Type B pancreatic cell (in vitro differentiated cells): ENCODE measurements around the gene SLC35F3. TPM values are rescaled to one million over a fixed set of nuclear protein-coding genes. Genes with fewer than 3 reads are reported as not detected.
"Not testable (repeated sequence)": the region's sequence is repeated elsewhere in the genome, so short reads cannot be mapped to it uniquely, and the experiment has no call there.

ENCODE experiments used
- DNase-seq: peaks from one replicate; pipeline ENCODE4 v3.0.0; 2021; ENCODE audit warnings: mixed read lengths; ENCODE audit not compliant: unreplicated experiment; ENCODE audit errors: extremely low spot score
- H3K27ac Mint-ChIP-seq: 2 replicates; pipeline ENCODE4 v1.8.0; 2021; ENCODE audit warnings: mild to moderate bottlenecking, mixed read lengths
- H3K27me3 Mint-ChIP-seq: 2 replicates; pipeline ENCODE4 v1.8.0; 2021; ENCODE audit warnings: mixed read lengths
- H3K36me3 Mint-ChIP-seq: 2 replicates; pipeline ENCODE4 v1.8.0; 2021; ENCODE audit warnings: mixed read lengths
- H3K4me1 Mint-ChIP-seq: one replicate; pipeline ENCODE4 v1.8.0; 2021; ENCODE audit warnings: mixed read lengths; ENCODE audit not compliant: unreplicated experiment
- H3K4me3 Mint-ChIP-seq: 2 replicates; pipeline ENCODE4 v1.8.0; 2021; ENCODE audit warnings: mild to moderate bottlenecking, mixed read lengths
- H3K9me3 Mint-ChIP-seq: 2 replicates; pipeline ENCODE4 v1.8.0; 2021; ENCODE audit warnings: mixed read lengths
- total RNA-seq: library from RNA; stranded (reverse); gene quantifications from 2 replicates; pipeline ENCODE4 v1.2.1, GENCODE V29; 2021; ENCODE audit warnings: low replicate concordance
- TF ChIP-seq, protein P1 (sequence below): fragments of 200-600 bp; sonication (generic); conservative IDR thresholded peaks from 2 replicates; pipeline ENCODE4 v1.5.0; 2021; ENCODE audit warnings: antibody characterized with exemption, mild to moderate bottlenecking

The SLC35F3 gene
- total RNA-seq, 1 donor from 2014 or later: 2.1 TPM

GRCh38 chr1:234143681-234144080 lies 239.2 kb downstream of the SLC35F3 start:
- no peak for DNase-seq
- Mint-ChIP-seq H3K27ac (no peak overlapping the region), H3K9me3 (no peaks in the 10 kb centered on the region), H3K4me3 (no peak overlapping the region), H3K27me3 (peaks cover 21% of the 10 kb centered on the region), H3K4me1 (no peaks in the 10 kb centered on the region), H3K36me3 (no peaks in the 10 kb centered on the region)
- TF ChIP-seq, protein P1, sequence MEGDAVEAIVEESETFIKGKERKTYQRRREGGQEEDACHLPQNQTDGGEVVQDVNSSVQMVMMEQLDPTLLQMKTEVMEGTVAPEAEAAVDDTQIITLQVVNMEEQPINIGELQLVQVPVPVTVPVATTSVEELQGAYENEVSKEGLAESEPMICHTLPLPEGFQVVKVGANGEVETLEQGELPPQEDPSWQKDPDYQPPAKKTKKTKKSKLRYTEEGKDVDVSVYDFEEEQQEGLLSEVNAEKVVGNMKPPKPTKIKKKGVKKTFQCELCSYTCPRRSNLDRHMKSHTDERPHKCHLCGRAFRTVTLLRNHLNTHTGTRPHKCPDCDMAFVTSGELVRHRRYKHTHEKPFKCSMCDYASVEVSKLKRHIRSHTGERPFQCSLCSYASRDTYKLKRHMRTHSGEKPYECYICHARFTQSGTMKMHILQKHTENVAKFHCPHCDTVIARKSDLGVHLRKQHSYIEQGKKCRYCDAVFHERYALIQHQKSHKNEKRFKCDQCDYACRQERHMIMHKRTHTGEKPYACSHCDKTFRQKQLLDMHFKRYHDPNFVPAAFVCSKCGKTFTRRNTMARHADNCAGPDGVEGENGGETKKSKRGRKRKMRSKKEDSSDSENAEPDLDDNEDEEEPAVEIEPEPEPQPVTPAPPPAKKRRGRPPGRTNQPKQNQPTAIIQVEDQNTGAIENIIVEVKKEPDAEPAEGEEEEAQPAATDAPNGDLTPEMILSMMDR: no peak

DNA sequence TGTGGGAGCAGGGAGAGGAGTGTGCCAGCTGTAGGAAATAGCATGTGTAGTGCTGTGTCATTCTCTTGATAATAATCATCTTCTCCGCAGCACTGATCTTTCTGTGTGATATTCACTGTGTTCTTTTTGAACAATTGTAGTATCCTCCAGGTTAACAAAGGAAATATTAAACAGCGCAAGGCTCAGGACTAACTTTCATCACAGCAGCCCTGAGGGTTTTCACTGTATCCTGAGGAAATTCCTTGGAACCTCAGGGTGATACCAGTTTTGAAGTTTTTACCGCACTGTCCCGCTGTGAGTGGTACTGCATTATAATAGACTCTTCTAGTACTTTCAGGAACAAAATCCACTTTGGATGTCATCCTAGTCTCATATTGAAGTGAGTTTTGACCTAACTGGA lies 240.4 kb downstream of the SLC35F3 start:
- no peaks in the 10 kb centered on the region for H3K9me3 Mint-ChIP-seq
- no peak for DNase-seq
- H3K27me3 Mint-ChIP-seq: peaks cover 22% of the 10 kb centered on the region
- no peaks in the 10 kb centered on the region for H3K4me1 Mint-ChIP-seq
- H3K27ac Mint-ChIP-seq: no peak overlapping the region
- TF ChIP-seq, protein P1: no peak
- H3K36me3 Mint-ChIP-seq: no peaks in the 10 kb centered on the region
- no peak overlapping the region for H3K4me3 Mint-ChIP-seq

DNA sequence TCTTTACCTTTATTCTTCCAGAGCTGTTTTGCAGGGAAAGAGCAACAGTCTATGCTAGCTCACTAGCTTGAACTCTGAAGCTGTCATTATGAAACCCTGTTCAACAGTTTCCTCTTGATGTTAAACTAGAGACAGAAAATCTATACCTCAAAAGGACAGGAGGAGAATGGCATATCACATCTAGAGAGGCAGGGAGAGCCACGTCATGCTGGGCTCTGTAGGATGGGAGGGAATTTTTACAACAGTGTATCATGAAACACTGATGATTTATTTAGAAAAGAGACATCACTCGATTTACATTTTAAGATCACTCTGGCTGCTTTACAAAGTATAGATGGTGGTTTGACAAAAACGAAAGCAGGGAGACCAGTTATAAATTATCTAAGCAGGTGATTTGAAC lies 243.9 kb downstream of the SLC35F3 start:
- Mint-ChIP-seq H3K27me3 (peaks cover 24% of the 10 kb centered on the region), H3K36me3 (no peaks in the 10 kb centered on the region), H3K9me3 (no peaks in the 10 kb centered on the region), H3K27ac (no peak overlapping the region), H3K4me1 (no peaks in the 10 kb centered on the region), H3K4me3 (no peak overlapping the region)
- DNase-seq: no peak
- TF ChIP-seq, protein P1: no peak

- no peak for DNase-seq
- TF ChIP-seq, protein P1: no peak
- no peak overlapping the region for H3K4me3 Mint-ChIP-seq
- H3K4me1 Mint-ChIP-seq: no peaks in the 10 kb centered on the region
- no peaks in the 10 kb centered on the region for H3K36me3 Mint-ChIP-seq
- H3K9me3 Mint-ChIP-seq: no peaks in the 10 kb centered on the region
- H3K27me3 Mint-ChIP-seq: peaks cover 21% of the 10 kb centered on the region
- no peak overlapping the region for H3K27ac Mint-ChIP-seq
Observed at GRCh38 chr1:234148816-234149215, 244.3 kb downstream of the SLC35F3 start.

DNA sequence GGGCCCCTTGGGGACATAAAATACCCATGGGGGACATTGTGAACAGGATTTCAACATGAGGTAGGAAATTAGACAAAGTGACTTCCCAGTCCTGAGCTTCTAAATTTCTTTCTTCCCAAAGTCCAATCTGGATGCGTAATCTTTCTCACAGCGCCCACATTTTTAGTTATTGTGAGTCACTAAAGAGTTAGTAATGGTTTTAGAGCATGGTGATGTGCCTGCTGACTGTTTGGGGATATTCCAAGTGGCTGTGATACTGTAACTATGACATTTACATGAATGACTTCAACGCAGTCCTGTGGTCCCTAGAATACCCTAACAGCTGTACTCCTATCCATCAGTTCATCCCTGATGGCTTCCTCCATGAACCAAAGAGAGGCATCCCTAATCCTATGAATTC lies 244.7 kb downstream of the SLC35F3 start:
- no peak for DNase-seq
- Mint-ChIP-seq H3K27me3 (peaks cover 18% of the 10 kb centered on the region), H3K36me3 (no peaks in the 10 kb centered on the region), H3K27ac (no peak overlapping the region), H3K4me3 (no peak overlapping the region), H3K4me1 (no peaks in the 10 kb centered on the region), H3K9me3 (no peaks in the 10 kb centered on the region)
- TF ChIP-seq, protein P1: no peak

DNA sequence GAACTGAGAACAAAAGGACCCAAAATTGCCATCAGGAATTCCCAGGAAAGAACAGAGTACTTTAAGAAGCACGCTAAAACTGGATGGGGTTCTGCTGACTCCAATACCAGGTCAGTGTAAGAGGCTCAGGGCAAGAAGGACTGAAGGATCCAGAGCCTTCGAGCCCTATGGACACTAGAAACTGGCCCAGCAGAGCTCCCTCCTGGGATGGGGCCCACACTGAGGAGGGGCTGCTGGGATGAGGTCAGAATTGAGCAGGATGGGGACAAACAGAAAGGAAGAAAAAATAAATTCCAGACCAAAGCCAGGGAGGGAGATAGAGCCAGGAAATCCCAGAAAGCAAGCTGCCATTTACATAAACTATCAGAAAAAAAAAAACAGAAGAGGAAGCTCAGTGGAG lies 246.4 kb downstream of the SLC35F3 start:
- DNase-seq: no peak
- H3K4me1 Mint-ChIP-seq: no peaks in the 10 kb centered on the region
- no peak overlapping the region for H3K4me3 Mint-ChIP-seq
- peaks cover 12% of the 10 kb centered on the region for H3K27me3 Mint-ChIP-seq
- H3K27ac Mint-ChIP-seq: no peak overlapping the region
- no peaks in the 10 kb centered on the region for H3K36me3 Mint-ChIP-seq
- H3K9me3 Mint-ChIP-seq: no peaks in the 10 kb centered on the region
- TF ChIP-seq, protein P1: no peak

DNA sequence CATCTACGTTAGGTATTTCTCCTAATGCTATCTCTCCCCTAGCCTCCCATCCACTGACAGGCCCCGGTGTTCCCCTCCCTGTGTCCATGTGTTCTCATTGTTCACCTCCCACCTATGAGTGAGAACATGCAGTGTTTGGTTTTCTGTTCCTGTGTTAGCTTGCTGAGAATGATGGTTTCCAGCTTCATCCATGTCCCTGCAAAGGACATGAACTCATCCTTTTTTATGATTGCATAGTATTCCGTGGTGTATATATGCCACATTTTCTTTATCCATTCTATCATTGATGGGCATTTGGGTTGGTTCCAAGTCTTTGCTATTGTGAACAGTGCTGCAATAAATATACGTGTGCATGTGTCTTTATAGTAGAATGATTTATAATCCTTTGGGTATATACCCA lies 247.9 kb downstream of the SLC35F3 start:
- H3K9me3 Mint-ChIP-seq, DNase-seq, H3K4me3 Mint-ChIP-seq, H3K4me1 Mint-ChIP-seq, H3K36me3 Mint-ChIP-seq, H3K27ac Mint-ChIP-seq: not testable (repeated sequence)
- H3K27me3 Mint-ChIP-seq: peaks cover 15% of the 10 kb centered on the region
